NCI-H774 (cell line): ENCODE data around the gene KCTD14.
"Not testable (repeated sequence)": the region's sequence is repeated elsewhere in the genome, so short reads cannot be mapped to it uniquely, and the experiment has no call there.

Experiments
- DNase-seq: peaks from one replicate; lab custom pipeline; 2025; lab: John Stamatoyannopoulos, UW

The KCTD14 gene

DNA sequence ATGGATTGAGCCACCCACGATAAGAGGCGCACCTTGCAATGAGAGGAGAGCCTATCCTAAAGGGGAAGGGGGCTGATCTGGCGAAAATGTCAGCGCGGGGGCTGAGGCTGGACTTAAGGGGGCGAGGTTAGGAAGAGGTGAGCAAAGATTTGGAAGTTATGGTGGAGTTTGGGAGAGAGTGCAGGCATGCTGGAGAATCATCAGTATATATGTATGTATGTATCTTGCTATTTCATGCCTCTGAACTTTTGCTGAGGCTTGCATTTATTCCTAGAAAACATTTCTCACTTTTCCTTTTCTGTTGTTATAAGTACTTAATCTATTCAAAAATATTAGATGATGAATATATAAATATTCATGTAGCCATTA, 23.4 kb upstream of the KCTD14 start:
- no peak for DNase-seq

DNA sequence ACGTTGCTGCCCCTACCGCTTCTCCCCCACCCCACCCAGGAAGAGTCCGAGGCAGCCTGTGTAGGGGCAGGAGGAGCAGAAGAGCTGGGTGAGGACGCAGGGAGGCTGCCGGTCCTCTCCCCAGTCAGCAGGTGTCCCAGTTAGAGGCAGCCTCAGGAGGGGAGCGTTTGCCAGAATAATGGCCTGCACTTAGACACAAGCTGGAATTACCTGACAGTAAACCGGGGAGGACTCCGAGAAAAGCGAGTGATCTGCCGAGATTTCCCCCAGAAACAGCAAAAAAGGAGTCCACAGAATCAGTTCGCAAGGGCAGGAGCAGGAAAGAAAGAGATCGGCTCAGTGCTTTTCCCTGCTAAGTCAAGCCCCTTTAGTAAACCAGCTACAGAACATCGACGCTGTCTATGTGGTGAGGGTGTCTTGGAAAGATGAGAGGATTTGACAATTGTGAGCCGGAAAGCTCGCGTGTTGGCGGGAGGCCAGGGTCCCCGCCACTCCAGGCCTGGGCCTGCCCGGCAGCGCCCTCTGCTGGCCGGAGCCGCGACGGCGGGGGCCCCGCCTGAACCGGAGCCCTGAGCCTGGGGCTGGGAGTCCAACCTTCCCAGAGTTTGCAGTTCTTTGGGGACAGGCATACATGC, 22.9 kb upstream of the KCTD14 start:
- peak; percentile 72 for DNase-seq

DNA sequence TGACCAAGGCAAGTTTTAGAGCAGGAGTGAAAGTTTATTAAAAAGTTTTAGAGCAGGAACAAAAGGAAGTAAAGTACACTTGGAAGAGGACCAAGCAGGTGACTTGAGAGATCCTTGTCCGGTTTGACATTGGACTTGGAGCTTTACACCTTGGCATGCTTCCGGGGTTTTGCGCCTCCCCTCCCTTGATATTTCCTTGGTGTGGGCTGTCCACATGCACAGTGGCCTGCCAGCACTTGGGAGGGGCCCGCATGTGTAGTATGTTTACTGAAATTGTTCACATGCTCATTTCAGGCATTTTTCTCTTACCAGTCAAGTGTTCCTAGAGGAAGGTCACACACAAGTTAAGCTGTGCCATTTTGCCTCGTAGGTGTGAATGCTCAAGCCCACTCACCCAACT, 21.6 kb upstream of the KCTD14 start:
- DNase-seq = no peak

DNA sequence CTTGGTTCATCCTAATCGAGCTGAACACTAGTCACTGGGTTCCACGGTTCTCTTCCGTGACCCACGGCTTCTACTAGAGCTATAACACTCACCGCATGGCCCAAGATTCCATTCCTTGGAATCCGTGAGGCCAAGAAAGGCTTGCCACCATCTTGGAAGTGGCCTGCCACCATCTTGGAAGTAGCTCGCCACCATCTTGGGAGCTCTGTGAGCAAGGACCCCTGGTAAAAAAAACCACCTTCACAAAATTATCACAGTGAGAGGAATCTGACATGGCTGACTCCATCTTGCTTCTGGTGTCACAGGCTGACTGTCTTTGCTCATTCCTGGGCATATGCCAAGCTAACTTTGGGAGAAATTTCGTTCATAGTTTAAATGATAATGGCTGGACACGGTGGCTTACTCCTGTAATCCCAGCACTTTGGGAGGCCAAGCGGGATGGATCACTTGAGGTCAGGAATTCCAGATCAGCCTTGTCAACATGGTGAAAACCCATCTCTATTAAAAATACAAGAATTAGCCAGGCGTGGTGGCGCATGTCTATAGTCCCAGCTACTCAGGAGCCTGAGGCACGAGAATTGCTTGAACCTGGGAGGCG, 18.9 kb upstream of the KCTD14 start:
- no peak for DNase-seq

DNA sequence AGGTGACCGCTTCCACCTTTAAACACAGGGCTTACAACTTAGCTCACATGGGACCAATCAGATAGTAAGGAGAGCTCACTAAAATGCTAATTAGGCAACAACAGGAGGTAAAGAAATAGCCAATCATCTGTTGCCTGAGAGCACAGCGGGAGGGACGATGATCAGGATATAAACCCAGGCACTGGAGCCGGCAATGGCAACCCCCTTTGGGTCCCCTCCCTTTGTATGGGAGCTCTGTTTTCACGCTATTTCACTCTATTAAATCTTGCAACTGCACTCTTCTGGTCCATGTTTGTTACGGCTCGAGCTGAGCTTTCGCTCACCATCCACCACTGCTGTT, 18.3 kb upstream of the KCTD14 start:
- DNase-seq = not testable (repeated sequence)

DNA sequence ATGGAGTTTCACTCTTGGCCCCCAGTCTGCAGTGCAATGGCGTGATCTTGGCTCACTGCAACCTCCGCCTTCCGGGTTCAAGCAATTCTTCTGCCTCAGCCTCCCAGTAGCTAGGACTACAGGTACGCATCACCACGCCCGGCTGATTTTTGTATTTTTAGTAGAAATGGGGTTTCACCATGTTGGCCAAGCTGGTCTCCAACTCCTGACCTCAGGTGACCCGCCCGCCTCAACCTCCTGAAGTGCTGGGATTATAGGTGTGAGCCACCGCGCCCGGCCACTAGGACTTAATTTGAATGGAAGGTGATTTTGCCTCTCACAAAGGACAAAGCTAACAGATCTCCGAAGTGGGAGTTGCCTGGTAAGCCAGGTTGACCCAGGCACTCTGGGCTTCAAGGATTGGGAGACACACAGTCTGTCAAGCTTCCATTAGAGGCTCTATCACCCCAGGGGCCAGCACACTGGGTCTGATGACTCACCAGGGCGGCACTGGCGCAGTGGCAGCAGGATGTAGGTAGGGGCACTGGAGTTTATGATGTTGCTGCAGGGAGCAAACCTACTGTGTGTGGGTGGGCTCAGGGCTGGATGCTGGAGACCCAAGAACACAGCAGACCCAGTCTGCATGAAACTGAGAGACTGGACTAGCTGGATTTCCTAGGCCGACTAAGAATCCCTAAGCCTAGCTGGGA, 17.8 kb upstream of the KCTD14 start:
- no peak for DNase-seq

DNA sequence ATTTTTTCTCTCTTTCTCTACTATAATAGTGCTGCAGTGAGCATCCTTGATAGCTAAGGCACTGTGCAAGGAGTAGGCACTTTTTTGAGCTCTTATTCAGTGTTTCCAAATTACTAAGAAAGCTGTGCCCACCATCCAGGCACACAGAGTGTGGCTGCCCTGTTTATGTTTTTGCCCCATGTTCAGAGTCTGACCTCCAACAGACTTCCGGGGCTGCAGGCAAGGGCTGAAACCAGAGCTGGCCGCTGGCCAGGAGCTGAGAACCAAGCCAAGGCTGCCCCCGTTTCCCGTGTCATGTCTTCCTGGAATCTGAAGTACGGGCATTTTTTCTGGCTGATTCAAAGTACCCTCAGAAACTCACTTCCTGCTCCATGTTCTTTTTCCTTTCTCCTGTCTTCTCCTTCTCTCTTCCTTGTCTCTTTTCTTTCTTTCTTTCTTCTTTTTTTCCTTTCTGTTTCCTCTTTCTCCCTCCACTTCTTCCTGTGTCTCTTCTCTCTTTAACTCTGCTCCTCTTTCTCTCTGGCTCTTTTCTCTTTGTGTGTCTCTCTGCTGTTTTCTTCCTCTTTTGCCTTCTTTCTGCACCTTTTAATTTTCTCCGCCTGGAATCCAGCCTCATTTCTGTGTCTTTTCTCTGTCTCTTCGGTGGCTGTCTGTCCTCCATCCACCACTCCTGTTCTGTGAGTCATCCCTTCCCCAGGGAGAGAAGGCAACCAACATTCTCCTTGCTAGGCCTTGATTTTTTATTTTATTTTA, 17.0 kb upstream of the KCTD14 start:
- peak; percentile 51 for DNase-seq

DNA sequence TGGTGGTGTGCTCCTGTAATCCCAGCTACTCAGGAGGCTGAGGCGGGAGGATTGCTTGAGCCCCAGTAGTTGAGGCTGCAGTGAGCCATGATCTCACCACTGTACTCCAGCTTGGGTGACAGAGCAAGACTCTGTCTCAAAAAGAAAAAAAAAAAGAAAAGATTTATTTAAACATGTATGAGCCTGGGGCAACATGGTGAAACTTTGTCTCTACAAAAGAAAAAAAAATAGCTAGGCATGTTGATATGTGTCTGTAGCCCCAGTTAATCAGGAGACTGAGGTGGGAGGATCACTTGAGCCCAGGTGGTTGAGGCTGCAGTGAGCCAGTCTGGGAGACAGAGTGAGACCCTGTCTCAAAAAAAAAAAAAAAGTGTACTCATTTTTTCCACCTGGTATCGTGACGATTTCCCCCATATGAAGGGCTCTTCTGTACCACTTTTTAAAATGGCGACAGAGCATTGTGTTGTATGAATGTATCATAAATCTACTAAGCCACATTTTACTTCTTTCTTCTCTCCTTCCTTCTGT, 16.4 kb upstream of the KCTD14 start:
- DNase-seq = no peak

DNA sequence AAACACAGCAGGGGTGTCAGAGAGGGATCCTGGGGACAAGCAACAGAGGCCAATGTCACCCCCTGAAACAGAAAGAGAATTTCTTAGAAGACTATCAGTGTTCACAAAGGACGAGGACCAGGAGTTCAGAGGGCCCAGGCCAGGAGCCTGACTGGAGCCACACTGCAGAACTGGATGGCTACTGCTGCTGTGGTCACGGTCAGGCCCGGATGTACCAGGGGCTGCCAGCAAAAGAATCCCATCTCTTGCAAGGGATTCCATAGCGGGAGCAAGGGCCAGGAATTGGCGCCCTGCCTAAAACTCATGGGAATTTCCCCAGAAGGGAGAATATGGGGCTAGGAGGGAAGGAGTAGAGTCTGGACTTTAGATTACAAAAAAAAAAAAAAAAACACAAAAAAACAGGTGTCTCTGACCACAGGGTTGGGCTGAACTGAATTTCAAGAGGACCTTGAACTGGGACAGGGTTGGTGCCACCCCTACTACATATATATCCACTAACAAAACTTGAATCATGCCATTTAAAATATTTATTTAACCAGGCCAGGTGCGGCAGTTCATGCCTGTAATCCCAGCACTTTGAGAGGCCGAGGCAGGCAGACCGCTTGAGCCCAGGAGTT, 15.7 kb upstream of the KCTD14 start:
- no peak for DNase-seq

DNA sequence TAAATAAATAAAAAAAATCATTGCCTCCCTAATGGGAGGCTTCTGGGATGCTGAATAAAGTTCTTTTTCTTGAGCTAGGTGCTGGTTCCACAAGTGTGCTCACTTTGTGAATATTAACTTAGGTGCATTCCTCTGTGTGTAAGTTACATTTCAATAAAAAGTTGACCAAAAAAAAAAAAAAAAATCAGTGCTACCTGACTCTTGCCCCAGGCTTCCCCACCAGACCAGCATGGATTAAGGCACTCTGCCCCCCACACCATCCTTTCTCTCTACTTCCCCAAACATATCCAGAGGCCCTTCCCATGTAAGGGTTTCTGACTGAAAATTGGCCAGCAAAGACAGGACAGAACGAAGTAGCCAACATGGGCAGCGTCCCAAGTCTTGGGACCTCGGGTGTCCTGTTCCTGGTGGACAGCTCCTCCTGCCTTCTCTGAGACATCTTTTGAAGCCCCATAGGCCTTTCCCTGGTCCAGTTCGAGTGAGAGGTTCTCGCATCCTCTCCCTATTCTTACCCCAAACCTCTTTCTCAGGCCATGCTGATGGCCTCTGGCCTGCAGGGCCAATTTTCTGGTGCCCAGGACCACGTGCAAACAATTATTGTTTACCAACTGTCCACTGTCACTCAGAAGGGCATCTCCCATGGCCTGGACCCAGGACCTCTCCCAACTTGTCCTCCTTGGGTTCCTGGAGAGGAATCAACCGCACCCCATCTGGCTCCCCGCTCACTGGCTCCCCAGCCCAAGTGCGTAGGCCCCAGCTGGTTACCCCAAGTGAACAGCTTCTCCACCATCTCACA, 14.9 kb upstream of the KCTD14 start:
- no peak for DNase-seq

DNA sequence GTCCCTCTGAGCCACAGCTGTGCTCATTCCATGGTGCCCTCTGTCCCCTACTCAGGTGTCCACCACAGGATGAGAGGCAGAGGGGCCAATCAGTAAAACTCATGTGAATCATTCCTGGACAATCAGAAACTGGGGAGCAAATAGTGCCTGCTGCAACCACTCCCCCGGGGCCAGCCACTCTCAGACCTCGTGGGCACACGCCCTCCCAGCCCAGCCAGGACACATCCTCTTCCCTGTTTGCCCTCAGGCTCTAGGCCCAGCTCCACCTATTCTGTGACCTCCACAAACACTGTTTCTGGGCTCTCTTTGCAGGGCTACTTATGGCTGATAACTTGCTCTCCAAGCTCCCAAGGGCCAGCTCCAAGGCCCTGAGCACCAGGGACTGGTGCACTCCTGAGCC, 14.0 kb upstream of the KCTD14 start:
- no peak for DNase-seq

DNA sequence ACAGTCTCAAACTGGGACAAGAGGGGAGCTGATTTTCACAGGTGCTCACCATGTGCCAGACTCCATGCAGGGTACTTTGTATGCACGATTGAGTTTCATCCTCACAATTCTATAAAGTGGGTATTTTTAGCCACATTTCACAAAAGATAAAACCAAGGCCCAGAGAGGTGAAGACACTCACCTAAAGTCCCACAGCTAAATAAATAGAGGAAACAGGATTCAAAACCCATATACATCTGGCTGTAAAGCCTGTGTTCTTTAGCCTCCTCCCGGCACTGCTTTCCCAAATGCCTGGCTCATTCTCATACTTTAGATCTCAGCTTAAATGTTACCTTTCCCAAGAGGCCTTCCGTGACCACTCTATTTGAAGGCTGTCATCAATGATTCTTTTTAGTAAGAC, 13.2 kb upstream of the KCTD14 start:
- no peak for DNase-seq

DNA sequence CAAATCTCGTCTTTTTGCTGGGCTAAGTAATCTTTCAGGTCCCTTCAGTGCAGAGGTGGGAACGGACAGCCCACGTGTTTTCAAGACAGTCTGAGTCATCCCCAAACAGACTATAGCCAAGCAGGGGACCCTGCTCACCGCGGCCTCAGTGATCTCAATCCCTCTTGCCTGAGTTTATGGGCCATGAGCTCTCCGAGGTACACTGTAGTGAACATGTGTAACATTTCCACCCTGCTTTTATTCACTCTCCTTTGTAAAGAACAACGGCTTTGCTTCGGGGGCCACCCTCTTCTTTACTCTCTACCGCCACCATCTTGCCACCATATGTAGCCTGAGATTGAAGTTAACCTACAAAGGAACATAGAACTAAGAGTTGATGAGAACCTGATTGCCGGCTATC, 11.5 kb upstream of the KCTD14 start:
- DNase-seq = no peak

DNA sequence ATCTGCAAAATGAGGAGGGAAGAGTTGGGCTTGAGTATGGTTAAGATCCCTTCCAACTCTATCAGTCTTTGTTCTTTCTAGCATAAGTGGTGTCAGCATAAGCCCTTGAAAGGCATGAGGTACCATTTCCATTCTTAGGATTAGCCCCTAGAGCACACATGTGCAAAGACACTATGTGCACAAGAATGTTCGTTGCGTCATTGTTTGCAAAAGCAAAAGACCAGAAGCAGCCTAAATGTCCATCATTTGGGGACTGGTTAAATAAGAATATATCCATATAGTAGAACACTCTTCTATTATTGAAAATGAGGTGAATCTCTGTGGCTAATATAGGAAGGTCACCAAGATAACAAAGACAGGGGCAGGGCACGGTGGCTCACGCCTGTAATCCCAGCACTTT, 10.0 kb upstream of the KCTD14 start:
- DNase-seq = no peak

DNA sequence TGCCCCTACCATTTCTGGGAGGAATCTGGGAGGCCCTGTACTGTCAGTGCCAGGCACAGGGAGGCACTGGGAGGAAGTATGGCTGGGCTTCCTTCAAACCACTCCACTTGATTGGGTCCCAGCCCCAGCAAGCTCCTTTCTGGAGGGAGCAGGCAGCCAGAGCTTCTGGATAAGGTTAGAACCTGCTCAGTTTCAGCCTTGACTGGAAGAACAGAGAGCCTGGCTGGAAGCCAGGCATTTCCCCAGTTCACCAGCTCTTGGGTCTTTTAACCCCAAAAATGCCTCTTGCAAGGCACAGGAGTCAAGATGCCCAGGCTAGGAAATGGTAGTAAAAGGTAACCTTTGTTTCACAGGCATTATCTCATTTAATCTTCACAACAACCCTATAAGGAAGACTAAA, 9.0 kb upstream of the KCTD14 start:
- no peak for DNase-seq

DNA sequence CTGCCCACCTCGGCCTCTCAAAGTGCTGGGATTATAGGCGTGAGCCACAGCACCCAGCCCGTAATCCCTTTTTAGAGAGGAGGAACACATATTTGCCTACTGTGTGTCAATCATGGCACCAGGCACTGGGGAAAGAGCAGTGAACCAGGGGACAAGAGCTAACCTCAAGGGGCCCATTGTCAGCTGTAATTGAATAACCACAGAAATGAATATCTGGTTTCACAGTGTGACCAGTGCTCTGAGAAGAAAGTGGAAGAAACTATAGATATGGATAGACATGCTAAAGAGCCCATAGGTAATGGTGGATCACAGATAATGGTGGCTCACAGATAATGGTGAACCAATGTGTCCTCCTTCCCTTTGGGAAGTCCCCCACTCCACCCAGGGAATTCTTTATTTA, 8.6 kb upstream of the KCTD14 start:
- DNase-seq = no peak

DNA sequence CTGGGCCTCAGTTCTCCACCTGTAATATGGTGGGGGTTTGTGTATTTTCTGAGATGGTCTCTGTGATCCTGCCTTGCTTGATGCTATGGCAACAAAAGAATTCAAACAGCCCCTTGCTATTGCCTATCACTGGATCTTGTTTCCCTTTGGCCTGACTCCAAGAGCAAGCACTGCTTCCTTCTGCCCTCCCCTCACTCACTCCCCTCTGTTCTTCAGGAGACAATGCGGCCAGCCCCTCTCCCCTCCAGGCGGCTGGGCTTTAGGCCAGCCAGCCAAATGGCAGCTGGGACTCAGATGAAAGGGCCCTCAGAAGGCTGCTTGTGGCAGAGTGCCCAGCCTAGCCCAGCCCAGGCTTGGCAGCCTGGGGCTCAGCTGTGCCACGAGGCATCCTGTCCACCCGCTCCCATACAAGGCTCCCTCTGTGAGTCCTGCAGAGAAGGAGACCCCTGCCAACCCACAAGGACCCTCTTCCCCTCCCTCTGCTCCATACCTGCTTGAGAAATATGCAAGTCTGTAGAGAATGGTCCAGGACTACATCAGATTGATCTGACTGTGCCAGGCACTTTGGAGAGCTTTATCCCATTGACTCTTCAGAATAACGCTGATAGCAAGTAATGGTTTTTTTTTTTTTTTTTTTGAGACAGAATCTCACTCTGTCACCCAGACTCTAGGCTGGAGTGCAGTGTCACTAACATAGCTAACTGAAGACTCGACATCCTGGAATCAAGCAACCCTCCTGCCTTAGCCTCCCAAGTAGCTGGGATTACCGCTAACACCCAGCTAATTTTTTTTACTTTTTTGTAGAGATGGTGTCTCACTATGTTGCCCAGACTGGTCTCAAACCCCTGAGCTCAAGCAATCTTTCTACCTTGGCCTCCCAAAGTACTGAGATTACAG, 7.6 kb upstream of the KCTD14 start:
- peak; percentile 81 for DNase-seq

DNA sequence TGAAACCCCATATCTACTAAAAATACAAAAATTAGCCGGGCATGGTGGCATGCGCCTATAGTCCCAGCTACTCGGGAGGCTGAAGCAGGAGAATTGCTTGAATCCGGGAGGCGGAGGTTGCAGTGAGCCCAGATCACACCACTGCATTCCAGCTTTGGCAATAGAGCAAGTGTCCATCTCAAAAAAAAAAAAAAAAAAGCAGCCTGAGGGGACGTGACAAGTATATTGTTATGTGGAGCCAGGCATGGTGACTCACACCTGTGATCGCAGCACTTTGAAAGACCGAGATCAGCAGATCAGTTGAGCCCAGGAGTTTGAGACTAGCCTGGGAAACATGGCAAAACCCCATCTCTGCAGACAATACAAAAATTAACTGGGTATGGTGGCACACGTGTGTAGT, 5.3 kb upstream of the KCTD14 start:
- DNase-seq = peak; percentile 7

DNA sequence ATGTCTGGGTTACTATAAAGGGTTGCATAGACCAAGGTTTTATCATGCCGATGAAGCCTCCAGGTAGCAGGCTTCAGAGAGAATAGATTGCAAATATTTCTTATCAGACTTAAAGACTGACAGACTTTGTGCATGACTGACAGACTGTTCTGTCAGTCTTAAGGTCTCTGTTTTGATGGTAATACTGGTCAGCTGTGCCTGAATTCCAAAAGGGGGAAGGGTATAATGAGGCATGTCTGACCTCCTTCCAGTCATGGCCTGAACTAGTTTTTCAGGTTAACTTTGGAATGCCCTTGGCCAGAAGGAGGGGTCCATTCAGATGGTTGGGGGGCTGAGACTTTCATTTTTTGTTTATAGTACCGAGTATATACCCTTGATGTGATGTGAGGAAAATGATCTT, 4.7 kb upstream of the KCTD14 start:
- no peak for DNase-seq

DNA sequence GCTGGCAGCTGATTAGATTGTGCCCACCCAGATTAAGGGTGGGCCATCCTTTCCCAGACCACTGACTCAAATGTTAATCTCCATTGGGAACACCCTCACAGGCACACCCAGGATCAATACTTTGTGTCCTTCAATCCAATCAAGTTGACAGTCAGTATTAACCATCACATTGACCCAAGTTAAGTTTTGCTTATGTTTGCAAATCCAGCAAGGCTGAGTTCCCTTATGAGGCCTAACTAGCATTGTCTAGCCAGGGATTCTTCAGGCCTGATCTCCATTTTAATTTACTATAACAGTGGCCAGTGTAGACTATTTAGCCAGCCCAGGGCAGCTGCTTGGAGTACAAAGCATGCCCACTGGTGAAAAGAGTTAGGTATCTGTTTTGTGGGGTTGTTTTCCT, 2.3 kb upstream of the KCTD14 start:
- DNase-seq = no peak

DNA sequence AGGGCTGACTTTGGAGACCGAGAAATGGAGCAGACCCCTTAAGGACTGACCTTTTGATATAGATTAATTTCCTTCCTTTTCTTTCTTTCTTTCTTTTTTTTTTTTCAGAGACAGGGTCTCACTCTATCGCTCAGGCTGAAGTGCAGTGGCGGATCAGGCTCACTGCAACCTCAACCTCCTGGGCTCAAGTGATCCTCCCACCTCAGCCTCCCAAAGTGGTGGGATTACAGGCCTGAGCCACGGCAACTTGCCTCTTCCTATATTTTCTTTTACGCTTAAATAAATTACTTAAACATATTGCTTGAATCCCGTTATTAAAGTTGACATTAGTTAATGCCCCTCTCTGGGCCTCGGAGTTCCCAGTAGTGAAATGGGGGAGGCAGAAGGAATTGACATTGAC, 350 bp upstream of the KCTD14 start:
- DNase-seq = no peak
